ENCODE measurements around the gene ABCC12.

ABCC12 gene

GRCh38 chr16:48125888-48126287, 29.9 kb downstream of the ABCC12 start:
- TF ChIP-seq CTCF (IDR thresholded peaks at IDR 0.05; ENCODE audit: control insufficient read depth, extremely low read depth, insufficient read depth): no peak
- DNase-seq (ENCODE audit: low read depth): no peak
- no peak overlapping the region for H3K4me3 ChIP-seq (ENCODE audit: low read depth, low read length)

- no peak overlapping the region for H3K4me3 ChIP-seq (ENCODE audit: low read depth, low read length)
- no peak for DNase-seq (ENCODE audit: low read depth)
- TF ChIP-seq CTCF (IDR thresholded peaks at IDR 0.05; ENCODE audit: control insufficient read depth, extremely low read depth, insufficient read depth): no peak
Measured at GRCh38 chr16:48124266-48124665, 31.5 kb downstream of the ABCC12 start.

GRCh38 chr16:48123104-48123788, 32.5 kb downstream of the ABCC12 start:
- no peak for TF ChIP-seq CTCF (IDR thresholded peaks at IDR 0.05; ENCODE audit: control insufficient read depth, extremely low read depth, insufficient read depth)
- H3K4me3 ChIP-seq (ENCODE audit: low read depth, low read length): no peak overlapping the region
- no peak for DNase-seq (ENCODE audit: low read depth)

GRCh38 chr16:48121276-48121675, 34.5 kb downstream of the ABCC12 start:
- DNase-seq (ENCODE audit: low read depth): no peak
- no peak overlapping the region for H3K4me3 ChIP-seq (ENCODE audit: low read depth, low read length)
- TF ChIP-seq CTCF (IDR thresholded peaks at IDR 0.05; ENCODE audit: control insufficient read depth, extremely low read depth, insufficient read depth): no peak

- no peak overlapping the region for H3K4me3 ChIP-seq (ENCODE audit: low read depth, low read length)
- DNase-seq (ENCODE audit: low read depth): no peak
- no peak for TF ChIP-seq CTCF (IDR thresholded peaks at IDR 0.05; ENCODE audit: control insufficient read depth, extremely low read depth, insufficient read depth)
Measured at GRCh38 chr16:48118841-48119240, 37.0 kb downstream of the ABCC12 start.

GRCh38 chr16:48117217-48118105, 38.3 kb downstream of the ABCC12 start:
- DNase-seq (ENCODE audit: low read depth): no peak
- TF ChIP-seq CTCF (IDR thresholded peaks at IDR 0.05; ENCODE audit: control insufficient read depth, extremely low read depth, insufficient read depth): peak; percentile 68
- no peak overlapping the region for H3K4me3 ChIP-seq (ENCODE audit: low read depth, low read length)
